ENCODE measurements around the gene DDX4.
"Not testable (repeated sequence)": the region's sequence is repeated elsewhere in the genome, so short reads cannot be mapped to it uniquely, and the experiment has no call there.

DDX4 gene

DNA sequence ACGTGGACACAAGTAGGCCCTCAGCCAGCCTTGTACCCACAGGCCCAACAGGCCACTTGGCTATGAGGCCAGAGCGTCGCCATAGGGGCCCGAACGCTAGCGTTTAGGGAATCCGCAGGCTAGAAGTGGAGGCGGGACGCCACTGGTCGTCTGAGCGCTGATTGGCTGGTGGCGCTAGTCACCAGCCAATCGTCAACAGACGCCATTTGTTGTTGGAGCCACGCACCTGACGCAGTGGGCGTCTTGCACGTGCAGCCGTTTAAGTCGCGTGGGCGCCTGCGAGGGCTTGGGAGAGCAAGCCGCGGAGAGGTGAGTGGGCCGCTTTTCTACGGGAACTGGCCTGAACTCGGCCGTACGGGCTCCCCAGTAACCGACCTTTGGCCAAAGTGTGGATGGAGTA is at the start of gene DDX4:
DDX4 (plus strand) TSS at position 269 of the 400 bp plus-strand sequence. CDS start 903 bp downstream, outside the sequence.
- DNase-seq (ENCODE audit: low spot score): no peak

- peak; percentile 26 for DNase-seq (ENCODE audit: low spot score)
Observed at GRCh38 chr5:55691265-55692105, 46.4 kb upstream of the DDX4 start.

DNA sequence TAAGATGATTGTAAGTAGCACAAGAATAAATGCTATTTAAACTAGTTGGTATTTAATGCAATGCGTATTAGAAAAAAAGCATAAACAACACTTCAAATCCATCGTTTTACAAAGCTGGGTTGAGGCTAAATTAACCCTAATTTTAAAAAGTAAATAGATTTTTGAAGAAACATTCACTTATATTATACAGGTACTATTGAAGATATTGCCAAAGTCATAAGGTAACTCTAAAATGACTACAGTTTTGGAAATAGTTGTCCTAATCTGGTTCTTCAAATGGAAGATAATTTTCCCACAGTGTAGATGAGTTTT is 45.8 kb upstream of the DDX4 start:
- DNase-seq (ENCODE audit: low spot score): no peak

GRCh38 chr5:55692509-55692908 is 45.4 kb upstream of the DDX4 start:
- no peak for DNase-seq (ENCODE audit: low spot score)

- peak; percentile 12 for DNase-seq (ENCODE audit: low spot score)
Observed at GRCh38 chr5:55694152-55694830, 43.6 kb upstream of the DDX4 start.

- not testable (repeated sequence) for DNase-seq (ENCODE audit: low spot score)
Observed at GRCh38 chr5:55696704-55697103, 41.2 kb upstream of the DDX4 start.

- no peak for DNase-seq (ENCODE audit: low spot score)
Observed at GRCh38 chr5:55699041-55699688, 38.7 kb upstream of the DDX4 start.

- DNase-seq (ENCODE audit: low spot score): no peak
Observed at GRCh38 chr5:55700745-55701144, 37.1 kb upstream of the DDX4 start.

DNA sequence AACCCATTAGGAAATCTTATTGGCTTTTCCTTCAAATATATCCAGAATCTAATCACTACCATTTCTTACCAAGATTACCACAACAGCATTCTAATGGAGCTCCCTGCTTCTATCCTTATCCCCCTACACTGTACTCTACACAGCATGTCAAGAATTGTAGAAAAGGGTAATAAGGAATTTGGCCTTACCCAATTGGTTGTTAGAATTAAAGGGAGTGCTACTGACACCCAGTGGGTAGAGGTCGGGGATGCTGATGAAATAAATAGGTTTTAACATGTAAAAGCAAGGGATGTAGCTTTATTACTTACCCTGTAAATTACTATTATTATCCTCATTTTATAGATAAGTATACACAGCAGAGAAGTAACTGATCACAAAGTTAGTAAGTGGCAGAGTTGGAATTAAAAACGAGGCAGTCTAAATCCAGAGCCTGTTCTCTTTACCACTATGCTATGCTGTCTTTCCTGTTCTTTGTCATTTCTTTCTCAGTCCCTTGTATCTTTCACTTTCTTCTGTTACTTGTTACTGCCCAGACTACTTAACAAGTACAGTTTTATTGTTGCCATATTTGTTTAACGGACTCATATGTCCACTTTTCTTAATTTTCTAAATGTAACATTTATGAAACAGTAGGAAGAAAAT is 36.3 kb upstream of the DDX4 start:
- no peak for DNase-seq (ENCODE audit: low spot score)

DNA sequence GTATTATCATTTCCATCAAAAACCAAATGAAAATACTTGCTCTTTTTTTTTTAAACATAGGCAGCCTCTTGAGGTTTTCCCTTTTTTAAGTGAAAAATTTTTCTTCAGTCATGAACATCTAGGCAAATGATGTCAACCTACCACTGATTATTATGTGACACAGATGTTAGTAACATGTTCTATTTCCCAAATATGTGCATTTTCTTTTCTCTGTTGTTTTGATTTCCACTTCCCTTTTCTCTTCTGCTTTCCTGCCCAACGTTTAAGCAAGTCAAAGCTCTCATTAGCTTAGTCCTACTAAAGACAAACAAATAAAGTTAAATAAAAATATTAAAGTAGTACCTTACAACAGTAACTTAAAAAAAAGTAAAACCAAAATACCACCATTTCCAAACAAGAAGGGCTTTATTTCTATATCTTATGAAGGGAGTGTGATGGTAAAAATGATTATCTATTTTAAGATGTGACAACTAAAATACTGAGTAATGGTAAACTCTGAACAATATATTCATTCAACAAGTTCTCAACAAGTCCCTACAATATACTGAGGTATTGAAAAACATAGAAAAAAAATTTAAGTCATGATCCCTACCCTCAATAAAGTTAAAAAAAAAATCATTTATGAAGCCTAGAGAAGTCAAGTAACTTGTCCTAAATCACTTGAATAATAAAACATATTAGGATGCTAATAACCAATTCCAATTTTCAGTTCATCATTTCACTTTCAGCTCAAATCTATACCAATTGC is 35.1 kb upstream of the DDX4 start:
- DNase-seq (ENCODE audit: low spot score): no peak

- DNase-seq (ENCODE audit: low spot score): no peak
Observed at GRCh38 chr5:55706230-55706629, 31.6 kb upstream of the DDX4 start.

GRCh38 chr5:55708732-55709131 is 29.1 kb upstream of the DDX4 start:
- no peak for DNase-seq (ENCODE audit: low spot score)

GRCh38 chr5:55711507-55712022 is 26.3 kb upstream of the DDX4 start:
- no peak for DNase-seq (ENCODE audit: low spot score)

DNA sequence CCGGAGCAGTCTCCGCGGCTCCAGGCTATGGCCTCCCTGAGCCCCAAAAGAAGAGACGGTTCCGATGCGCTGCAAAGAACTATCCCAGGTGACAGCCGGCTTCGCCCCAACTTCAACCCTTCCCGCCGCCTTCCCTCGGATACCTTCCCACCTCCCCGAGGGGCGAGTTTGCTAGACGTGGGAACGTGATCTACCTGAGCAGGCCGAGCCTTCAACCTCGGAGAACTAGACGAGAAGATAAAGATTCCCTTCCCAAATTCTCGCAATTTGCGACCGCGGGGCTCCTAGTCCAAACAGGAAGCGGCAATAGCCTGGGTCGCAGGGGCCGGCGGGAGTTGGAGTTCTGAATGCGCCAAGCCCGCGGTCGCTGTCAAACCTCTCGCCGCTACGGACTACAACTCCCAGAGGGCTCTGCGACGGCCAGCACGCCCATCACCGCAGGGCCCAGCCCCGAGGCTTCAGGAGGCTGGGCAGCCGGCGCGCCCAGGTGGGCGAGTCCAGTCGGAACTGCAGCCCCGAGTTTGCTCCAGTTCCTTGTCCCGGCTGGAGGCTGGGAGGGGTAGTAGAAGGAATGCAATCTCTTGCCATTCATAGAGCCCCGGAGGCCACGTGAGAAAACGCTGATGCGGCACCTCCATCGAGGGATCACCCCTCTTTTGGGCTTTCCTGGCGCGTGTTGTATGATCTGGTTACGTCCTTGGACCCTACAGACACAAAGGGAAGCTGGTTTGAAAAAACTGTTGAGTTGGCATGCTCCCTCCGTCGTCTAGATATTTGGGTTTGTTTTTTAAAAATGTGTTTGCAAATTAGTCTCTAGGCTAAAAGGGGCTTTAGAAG is 25.6 kb upstream of the DDX4 start, which contains the start of gene SLC38A9:
SLC38A9 (minus strand) TSS at position 302 of the 837 bp plus-strand sequence. CDS start 14,366 bp downstream, outside the sequence.
- DNase-seq (ENCODE audit: low spot score): peak; percentile 57

DNA sequence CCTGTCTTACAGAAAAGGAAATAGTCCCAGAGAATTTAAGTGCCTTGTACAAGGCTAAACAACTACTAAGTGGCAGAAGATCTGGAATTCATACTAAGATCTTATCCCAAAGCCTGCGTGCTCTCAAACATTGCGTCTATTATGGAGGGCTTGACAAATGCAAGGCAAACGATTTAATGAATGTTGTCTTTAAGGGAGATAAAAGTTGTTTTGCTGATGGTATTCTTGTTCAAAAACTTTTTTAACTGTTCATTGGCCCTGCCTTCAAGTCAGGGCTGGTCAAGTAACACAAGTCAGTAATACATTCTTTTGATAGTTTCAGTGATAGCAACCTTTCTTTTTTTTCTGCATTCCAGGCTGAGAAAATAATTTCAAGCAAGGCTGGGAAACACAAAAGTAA is 24.0 kb upstream of the DDX4 start:
- no peak for DNase-seq (ENCODE audit: low spot score)

GRCh38 chr5:55714339-55714738 is 23.5 kb upstream of the DDX4 start:
- no peak for DNase-seq (ENCODE audit: low spot score)

DNA sequence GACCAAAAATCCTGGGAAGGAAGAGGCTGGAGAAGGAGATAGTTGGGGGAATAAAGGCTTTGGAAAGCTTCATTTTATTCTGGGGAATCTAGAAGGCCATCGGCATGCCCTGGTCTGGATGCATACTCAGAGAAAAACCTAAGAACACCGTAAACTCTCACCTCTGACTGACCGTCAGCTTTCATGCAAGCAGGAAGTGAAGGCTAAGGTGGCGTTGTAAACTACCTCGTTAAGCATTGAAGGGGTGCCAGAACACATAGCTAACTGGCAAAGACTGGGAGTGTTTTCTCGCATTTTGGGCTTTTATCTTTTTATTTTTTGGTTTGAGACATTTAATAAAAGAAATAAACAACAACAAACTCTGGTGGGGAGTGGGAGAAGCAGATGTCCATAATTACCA is 23.1 kb upstream of the DDX4 start:
- no peak for DNase-seq (ENCODE audit: low spot score)

DNA sequence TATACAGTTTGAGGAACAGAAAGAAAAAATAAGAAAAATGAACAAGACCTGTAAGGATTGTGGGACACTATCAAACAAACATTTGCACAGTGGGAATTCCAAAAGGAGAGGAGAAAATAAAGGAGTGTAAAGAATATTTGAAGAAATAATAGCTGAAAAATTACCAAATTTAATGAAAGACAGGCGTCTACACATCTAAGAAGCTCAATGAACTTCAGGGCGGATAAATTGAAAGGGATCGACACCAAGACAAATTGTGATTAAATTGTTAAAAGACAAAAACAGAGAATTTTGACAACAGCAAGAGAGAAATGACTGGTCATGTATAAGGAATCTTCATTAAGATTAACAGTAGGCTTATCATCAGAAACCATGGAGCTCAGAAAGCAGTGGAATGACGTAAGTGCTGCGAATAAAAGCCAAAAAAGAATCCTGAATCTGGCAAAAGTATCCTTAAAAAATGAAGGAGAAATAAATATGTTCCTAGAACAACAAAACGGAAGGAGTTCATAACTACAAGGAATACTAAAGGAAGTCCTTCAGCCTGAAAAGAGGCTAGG is 22.3 kb upstream of the DDX4 start:
- DNase-seq (ENCODE audit: low spot score): no peak

DNA sequence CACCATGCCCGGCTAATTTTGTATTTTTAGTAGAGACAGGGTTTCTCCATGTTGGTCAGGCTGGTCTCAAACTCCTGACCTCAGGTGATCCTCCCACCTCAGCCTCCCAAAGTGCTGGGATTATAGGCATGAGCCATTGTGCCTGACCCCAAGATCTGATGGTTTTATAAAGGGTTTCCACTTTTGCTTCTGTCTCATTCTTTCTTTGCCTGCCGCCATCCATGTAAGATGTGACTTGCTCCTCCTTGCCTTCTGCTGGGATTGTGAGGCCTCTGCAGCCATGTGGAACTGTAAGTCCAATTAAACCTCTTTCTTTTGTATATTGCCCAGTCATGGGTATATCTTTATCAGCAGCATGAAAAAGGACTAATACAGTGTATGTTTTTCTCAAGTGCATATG is 18.8 kb upstream of the DDX4 start:
- DNase-seq (ENCODE audit: low spot score): not testable (repeated sequence)

- no peak for DNase-seq (ENCODE audit: low spot score)
Observed at GRCh38 chr5:55720188-55720703, 17.6 kb upstream of the DDX4 start.

All from HuH-7.5 (cell line).